GM19035 (cell line): ENCODE results near the gene ZBTB4.
"Not testable (repeated sequence)": the region's sequence is repeated elsewhere in the genome, so short reads cannot be mapped to it uniquely, and the experiment has no call there.

Experiments
- ATAC-seq: cut with Tn5 transposase; IDR thresholded peaks from one replicate; pipeline ENCODE4 v1.9.1; 2021; ENCODE audit not compliant: unreplicated experiment

Gene ZBTB4

DNA sequence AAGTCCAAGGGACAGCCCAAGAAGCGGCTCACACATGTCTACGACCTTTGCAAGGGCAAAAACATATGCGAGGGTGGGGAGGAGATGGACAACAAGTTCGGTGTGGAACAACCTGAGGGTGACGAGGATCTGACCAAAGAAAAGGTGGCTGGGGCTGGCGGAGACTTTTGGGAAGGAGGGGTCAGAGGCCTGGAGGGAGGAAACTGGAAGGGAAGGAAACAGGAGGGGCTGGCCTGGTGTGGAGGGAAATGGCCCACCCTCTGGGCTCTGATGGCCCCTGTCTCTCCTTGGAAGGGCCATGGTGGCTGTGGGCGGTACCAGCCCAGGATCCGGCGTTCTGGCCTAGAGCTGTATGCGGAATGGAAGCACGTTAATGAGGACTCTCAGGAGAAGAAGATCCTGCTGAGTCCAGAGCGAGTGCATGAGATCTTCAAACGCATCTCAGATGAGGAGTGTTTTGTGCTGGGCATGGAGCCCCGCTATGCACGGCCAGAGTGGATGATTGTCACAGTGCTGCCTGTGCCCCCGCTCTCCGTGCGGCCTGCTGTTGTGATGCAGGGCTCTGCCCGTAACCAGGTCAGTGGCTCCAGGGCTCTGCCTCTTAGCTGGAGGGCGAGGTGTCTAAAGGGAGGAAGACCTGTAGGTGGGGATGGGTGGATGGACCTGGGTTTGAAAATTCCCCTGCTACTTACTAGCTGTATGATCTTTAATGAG, 17.2 kb upstream of the ZBTB4 start:
- ATAC-seq = no peak

DNA sequence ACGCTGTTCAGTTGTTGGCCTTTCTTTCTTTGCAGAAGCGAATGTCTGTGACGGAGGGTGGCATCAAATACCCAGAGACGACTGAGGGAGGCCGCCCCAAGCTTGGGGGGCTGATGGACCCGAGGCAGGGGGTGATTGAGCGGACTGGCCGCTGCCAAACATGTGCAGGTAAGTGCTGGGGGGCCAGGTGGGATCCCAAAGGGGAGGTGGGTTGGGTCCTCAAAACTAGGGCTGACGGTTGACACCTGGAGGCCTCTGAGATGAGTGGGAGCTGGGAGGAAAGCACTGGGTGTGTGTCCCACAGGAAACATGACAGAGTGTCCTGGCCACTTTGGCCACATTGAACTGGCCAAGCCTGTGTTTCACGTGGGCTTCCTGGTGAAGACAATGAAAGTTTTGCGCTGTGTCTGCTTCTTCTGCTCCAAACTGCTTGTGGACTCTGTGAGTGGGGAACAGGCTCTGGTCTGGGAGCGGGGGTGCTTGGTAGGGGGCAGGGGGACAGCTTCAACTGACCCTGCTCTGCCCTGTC, 16.5 kb upstream of the ZBTB4 start:
- ATAC-seq = no peak

DNA sequence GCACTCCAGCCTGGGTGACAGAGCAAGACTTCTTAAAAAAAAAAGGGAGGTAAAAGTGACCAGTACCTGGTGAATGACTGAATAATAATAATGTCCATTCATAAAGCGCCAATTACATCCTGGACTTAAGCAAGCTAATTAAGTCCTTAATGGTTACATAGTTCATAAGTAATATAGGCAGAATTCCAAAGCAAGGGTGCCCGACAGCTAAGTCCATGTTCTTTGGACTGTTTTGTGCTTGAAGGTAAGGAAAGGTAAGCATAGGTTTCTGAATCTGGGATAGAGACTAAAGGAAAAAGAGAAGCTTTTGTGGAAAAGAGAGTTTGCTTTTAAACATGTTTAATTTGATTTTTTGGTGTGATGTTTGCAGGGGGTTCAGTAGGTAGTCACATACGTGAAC, 14.5 kb upstream of the ZBTB4 start:
- ATAC-seq = no peak

DNA sequence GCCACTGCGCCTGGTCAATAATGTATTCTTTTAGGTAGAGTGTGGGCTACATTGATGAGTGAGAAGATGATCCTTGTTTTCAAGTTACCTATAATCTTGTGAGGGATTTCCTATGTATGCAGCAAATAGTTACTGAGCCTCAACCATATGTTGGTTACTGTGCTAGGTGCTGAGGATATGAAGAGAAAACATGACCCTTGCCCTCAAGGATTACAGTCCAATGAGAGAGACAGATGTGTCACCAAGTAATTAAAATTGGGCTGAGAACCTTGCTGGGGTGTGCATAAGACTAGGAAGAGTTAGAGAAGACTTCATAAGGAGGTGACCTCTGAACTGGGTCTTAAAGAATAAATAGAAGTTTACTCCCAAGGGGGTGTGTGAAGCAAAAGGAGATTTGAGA, 12.2 kb upstream of the ZBTB4 start:
- ATAC-seq = no peak

DNA sequence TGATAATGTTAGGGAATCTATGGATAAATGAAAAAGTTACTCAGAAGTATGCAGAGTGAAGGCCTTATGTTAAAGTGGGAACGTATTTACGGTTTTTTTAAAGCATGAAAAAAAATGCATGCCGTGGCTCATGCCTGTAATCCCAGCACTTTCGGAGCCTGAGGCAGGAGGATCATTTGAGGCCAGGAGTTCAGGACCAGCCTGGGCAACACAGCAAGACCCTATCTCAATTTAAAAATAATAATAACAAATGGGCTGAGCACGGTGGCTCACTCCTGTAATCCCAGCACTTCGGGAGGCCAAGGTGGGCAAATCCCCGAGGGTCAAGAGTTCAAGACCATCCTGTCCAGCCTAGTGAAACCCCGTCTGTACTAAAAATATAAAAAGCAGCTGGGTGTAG, 10.7 kb upstream of the ZBTB4 start:
- no peak for ATAC-seq

DNA sequence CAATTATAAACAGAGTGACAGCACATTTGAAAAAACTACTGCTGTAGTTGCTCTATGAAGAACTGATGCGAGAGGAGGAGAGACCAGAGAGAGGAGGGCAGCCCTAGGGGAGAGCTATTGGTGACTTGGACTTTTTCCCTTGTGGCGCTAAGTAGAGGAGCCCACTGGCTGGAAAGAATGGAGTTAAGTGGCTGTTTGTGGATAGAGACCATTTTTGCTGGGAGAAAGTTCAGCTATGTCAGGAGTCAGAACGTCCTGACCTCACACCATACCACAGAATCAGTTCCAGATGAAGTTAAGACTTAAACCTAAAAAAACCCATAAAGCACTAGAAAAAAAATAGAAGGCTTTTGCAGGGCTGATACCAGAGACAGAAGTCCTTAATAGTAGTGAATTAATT, 6.8 kb upstream of the ZBTB4 start:
- no peak for ATAC-seq

DNA sequence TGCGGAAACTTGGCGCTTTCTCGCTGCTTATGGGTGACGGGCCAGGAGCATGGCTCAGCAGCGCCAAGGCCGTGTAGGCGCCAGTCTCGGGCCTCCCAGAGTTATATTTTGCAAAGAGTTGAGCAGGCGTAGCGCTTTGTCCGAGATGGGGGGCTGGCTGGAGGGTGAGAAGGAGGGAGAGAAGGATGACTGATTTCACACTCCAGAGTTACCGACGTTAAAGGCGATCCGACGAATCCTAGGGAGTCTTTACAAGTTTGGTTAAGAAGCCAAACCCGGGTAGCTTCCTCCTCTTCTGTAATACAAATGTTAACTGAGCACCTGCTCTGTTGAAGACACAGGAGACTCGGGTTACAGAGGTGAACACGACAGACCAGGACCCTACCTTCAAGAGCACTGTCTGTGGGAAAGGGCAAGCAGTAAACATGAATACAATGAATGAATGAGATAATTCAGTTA, 5.5 kb upstream of the ZBTB4 start:
- no peak for ATAC-seq

DNA sequence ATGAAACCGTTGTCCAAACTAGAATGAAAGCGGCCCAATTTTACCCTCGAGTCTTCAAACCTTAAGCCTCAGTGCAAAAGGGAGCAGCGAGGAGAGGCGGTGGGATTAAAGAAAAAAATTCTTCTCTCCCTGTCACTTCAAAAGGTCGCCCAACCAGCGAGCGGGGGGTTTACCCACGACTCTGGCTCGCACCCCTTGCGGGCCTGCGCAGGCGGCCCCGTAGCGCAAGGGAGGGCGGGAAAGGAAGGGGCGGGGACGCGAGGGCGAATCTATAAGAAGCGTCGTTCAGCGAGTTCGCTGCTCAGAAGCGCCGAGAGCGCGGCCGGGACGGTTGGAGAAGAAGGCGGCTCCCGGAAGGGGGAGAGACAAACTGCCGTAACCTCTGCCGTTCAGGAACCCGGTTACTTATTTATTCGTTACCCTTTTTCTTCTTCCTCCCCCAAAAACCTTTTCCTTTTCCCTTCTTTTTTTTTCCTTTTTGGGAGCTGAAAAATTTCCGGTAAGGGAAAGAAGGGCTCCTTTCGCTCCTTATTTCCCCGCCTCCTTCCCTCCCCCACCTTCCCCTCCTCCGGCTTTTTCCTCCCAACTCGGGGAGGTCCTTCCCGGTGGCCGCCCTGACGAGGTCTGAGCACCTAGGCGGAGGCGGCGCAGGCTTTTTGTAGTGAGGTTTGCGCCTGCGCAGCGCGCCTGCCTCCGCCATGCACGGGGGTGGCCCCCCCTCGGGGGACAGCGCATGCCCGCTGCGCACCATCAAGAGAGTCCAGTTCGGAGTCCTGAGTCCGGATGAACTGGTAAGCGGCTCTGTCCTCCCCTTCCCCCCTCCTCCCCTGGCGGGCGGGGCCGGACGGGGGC, 4.9 kb upstream of the ZBTB4 start, which contains the start of gene POLR2A:
POLR2A (plus strand) TSS at position 300 of the 852 bp plus-strand sequence.
- peak; percentile 62 for ATAC-seq

DNA sequence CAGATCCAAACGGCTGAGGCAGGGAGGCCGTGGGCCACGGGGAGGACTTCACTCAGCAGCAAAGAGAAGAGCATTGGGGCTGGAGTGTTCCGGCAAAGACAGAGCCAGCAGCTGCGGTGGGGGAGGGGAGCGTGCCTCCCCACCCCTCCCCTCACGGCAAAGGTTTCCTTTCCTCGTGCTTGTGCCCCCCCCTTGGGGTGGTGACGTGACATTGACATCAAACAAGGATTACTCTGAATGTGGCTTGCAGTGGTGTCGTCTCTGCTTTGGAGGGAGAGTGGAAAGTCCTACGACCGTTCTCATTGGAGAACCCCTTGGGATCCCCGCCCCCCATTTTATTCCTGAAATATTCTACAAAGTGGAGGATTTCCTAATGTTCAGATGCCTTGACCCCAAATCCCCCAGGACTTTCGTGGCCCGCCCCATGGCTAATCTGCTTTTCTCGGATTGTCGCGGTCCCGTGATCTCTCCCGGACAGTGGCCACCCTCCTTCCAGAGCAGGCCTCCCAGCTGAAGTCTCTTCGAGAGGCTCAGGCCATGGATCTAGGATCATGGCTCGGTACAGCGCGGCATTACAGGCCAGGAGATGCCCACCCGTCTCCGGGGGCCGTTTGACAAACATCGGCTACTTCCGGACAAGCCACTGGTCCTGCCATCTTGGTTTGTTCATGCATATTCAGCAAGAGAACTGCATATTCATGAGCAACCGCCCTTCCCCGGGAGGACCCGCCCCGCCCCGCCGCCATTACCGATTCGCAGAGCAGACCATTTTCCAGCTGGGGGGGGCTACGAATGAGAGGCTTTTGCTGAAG, 4.0 kb upstream of the ZBTB4 start:
- ATAC-seq = peak; percentile 40

DNA sequence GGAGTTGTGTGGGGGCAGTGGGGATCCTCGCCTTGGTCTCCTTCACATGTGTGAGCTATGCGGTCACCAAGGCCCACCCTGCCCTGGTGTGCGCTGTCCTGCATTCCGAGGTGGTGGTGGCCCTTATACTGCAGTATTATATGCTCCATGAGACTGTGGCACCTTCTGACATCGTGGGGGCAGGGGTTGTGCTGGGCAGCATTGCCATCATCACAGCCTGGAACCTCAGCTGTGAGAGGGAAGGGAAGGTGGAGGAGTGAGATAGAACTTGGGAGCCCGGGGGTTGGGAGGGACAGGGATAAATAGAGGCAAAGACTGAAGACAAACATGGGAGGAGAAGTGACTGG, 3.3 kb upstream of the ZBTB4 start:
- ATAC-seq = not testable (repeated sequence)

DNA sequence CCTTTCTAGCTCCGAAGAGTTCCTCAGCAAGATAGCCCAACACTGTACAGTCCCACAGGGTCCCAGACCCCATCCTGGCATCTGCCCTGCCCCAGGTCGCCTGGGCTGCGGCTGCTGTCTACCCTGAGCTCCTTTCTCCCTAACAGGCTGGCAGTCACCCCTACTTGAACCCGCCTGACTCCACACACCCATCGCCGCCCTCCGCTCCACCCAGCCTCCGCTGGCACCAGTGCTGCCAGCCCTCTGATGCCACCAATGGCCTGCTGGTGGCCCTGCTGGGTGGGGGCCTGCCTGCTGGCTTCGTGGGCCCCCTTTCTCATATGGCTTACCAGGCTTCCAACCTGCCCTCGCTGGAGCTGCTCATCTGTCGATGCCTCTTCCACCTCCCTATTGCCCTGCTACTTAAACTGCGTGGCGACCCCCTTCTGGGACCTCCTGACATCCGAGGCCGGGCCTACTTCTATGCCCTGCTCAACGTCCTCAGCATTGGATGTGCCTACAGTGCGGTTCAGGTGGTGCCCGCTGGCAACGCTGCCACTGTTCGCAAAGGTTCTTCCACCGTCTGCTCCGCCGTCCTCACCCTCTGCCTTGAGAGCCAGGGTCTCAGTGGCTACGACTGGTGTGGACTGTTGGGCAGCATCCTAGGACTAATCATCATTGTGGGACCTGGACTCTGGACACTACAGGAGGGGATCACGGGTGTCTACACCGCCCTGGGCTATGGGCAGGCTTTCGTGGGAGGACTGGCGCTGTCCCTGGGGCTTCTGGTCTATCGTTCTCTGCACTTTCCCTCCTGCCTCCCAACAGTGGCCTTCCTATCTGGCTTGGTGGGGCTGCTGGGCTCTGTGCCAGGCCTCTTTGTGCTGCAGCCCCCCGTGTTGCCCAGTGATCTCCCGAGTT, 2.7 kb upstream of the ZBTB4 start:
- ATAC-seq = not testable (repeated sequence)

DNA sequence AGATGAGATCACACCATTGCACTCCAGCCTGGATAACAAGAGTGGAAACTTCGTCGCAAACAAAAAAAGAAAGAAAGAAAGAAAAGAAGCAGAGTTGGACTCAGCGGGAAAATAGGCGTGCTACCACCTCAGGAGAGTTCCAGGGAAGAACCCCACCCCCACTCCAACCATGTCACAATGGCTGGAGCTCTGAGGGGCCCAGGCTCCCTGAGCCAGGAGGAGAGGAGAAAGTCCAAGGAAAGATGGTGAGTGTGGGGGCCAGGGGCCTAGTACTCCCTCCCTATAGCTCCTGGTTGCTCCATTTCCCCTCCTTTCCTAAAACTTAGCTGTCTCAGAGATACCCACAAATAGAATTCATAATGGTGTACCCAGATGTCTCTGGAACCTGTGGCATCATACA, 1.8 kb upstream of the ZBTB4 start, which contains the start of gene SLC35G6:
SLC35G6 (plus strand) TSS at position 172 of the 400 bp plus-strand sequence; CDS start at position 243, 71 bp downstream.
- not testable (repeated sequence) for ATAC-seq

DNA sequence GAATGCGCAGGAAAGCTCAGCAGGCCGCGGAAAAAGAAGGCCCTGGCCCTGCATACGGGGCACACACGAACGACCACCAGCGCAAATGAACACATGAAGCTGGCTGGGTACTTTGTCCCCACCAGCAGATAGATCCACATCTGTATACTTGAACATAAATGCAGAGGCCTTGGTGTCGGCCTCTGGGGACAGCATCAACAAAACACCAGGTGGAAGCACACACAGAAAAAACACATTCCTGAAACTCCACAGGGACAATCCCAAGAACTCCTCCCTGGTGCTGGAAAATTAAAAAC, 606 bp upstream of the ZBTB4 start:
- no peak for ATAC-seq

DNA sequence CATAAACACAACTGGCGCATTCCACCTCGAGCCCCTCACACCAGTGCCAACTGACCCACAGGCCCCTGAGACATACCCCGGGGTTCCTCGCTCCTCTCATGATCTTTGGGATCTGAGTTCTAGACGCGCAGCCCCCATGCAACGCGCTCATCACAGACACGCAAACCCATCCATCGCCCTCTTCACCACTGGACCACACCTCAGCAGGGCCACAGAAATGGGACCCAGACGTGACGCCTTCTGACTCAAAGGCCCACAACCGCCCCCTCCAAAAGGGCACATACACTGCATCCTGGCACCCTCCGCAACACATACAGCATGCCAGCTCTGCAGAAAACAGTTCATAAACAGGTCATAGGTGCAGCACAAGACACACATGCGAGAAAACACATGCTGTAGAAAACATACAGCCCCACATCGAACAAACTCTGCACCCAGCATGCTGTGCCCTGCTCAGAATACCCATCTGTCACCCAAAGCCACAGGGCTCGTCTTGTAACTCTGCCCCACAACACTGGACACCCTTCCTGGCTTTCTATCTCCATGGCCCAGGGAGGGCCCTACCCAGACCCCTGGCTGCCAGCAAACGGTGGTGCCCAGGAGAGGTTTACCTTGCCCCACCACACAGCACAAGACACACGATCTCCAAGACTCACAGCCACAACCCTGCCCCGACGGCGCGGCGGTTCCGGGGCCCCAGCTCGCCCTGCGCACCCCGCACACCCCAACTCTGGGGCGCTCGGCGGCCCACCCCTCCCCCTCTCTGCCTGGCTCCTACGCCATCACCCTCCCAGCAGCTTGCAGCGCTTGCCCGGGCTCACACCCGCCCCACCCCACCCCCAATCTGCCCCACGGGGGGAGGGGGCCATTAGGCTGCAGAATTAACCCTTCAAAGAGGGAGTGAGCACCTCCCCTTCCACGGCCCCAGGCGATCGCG, 887 bp downstream of the ZBTB4 start:
- ATAC-seq = no peak

DNA sequence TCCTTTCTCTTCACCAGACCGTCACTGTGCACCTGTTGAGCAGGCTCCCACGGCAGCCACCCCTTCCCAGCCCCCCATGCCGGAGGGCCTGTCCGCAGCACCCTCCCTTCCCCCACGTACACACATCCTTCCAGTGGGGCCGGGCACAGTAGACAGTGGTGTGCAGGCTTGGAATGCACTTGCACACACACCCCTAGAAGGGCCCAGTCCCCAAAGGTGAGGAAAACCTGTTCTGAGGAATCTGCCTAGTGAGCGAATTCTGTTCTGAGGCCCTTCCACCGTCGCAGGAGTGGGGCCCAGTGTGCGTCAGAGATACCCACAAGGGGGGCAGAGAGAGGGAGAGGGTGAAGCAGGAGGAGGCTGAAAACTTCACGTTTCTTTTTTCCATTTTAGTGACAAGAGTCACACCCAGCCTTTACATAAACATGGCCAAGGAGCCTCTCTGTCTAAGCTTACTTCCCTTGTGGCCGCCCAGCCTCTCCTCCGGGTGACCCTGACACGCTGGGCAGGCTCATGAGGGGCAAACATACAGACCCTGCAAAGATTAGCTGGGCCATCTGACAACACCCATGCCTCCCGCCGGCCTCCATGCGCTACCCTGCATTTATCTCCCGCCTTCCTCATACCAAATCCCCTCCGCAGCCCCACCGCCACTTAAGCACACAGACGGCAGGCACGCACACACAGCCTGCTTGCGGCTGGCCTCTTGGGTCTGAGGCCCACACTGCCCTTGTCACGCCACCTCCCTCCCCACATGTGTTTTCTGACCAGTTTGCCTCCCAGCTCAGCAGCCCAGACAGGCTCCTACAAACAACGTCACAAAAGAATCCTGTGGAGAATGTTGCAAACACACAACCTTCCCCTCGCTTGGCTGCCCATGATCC, 1.8 kb downstream of the ZBTB4 start:
- no peak for ATAC-seq

DNA sequence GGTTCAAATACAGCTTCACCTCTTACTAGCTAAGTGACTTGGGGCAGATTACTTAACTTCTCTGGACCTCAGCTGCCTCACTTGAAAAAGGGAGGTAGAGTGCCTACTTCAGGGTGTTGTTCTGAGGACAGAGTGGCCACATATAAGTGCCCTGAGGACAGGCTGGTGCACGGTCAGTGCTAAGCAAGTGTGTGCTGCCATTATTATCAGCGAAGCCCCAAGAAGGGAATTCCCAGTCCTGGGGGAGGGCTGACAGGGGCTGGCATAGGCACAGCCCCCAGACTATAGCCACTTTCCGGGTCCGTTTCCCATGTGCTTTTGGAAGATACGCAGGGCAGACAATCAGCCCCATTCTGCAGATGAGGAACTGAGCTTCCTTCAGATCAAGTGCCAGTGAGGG, 2.5 kb downstream of the ZBTB4 start:
- ATAC-seq = no peak

DNA sequence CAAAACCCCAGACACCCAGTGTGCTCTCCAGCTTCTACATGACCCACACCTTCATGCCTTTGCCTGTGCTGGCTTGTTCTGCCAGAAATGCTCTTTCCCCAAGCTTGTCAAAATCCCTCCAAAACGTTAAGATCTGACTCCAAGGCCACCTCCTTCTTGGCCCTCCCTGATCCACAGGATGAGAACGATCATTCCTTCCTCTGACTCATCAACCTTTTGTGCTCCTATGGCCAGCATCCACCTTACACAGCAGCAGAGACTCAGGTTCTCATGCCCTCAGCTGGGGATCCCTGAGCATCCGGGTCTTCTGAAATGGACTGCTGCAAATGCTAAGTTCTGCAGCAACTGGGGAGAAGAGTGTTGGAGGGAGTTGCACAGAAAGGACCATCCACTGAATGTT, 2.9 kb downstream of the ZBTB4 start:
- no peak for ATAC-seq

DNA sequence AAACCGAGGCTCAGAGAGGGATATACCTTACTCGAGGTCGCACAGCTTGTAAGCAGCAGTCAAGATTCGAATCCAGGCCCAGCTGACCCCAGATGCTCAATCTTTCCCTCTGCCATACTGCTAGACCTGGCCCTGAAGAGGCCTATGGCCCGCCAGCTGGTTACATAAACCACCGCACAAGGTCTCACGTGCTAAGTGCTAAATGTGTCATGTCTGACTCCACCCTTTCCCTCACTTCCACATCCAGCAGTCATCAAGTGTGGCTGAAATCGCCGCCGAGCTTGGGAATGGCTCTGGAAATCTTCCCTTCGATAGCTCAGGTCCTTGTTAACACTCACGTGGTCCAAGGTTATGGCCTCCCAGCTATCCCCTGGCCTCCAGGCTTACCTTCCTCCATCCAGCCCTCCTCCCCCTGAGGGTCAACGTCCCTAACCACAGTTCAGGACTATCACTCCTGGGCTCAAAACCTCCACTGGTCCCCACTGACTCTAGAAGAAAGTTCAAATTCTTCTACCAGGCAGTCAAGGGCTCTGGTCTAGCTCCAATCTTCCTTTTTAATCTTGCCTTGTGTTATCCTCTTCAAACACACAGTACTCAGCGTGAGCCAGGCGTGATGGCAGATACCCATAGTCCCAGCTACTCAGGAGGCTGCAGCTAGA, 3.5 kb downstream of the ZBTB4 start:
- ATAC-seq = no peak
